IMR-90 (cell line): Measurements from ENCODE around the gene VPS26C.

Experiments
- CEBPB ChIP-seq: IDR thresholded peaks from 2 replicates; pipeline ENCODE4 v1.6.1; 2012; ENCODE audit warnings: low read depth, low read length, improper control_type of control experiment
- FOS ChIP-seq: fragments of 150-350 bp; IDR thresholded peaks from 2 replicates; pipeline ENCODE4 v1.6.1; 2016; ENCODE audit warnings: low read depth, low read length
- MAZ ChIP-seq: IDR thresholded peaks from 2 replicates; pipeline ENCODE4 v1.6.1; 2012; ENCODE audit warnings: low read depth, mild to moderate bottlenecking, low read length, improper control_type of control experiment, moderate library complexity, borderline replicate concordance
- NFE2L2 ChIP-seq: fragments of 150-350 bp; IDR thresholded peaks from 2 replicates; pipeline ENCODE4 v1.6.1; 2016; ENCODE audit warnings: low read depth, mild to moderate bottlenecking, low read length
- POLR2A ChIP-seq: IDR thresholded peaks from 2 replicates; pipeline ENCODE4 v1.6.1; 2012; ENCODE audit warnings: mild to moderate bottlenecking, low read depth, low read length
- RAD21 ChIP-seq: IDR thresholded peaks from 2 replicates; pipeline ENCODE4 v1.6.1; 2012; ENCODE audit warnings: low read length, improper control_type of control experiment
- RFX5 ChIP-seq: IDR thresholded peaks from 2 replicates; pipeline ENCODE4 v1.8.0; 2012; ENCODE audit warnings: low read depth, mild to moderate bottlenecking, low read length, moderate library complexity
- TF ChIP-seq, protein P1 (sequence below): conservative IDR thresholded peaks from 2 replicates; pipeline ENCODE4 v1.5.1; 2012; ENCODE audit warnings: mild to moderate bottlenecking, low read depth, low read length, improper control_type of control experiment
- TF ChIP-seq, protein P2 (sequence below): fragments of 150-350 bp; IDR thresholded peaks from 2 replicates; pipeline ENCODE4 v1.6.1; 2016; ENCODE audit warnings: low read depth, mild to moderate bottlenecking, low read length, moderate library complexity, borderline replicate concordance

DNA sequence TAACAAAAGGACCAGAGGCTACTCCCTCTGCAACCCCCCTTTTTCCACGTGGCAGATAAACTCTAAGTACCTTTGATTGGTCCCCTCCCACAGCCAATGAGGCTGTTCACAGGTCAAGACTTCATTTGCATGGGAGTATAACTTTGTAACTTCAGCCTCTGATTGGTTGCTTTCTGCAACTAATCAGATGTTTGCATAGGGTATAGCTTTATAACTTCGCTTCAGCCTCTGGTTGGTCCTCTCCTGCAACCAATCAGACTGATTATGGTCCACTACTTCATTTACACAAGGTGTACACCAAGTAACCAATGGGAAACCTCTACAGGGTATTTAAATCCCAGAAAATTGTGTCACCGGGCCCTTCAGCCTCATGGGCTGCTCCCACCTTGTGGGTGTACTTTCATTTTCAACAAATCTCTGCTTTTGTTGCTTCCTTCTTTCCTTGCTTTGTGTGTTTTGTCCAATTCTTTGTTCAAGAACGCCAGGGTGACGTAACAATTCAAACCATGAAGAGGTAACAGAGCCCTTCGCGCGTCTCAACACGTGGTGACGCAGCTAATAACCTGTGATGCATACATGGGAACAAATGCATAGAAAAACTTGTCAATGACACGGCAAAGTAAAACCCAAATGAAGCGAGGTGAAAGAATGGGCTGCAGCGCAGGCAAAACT is 47.2 kb downstream of the VPS26C start:
- TF ChIP-seq POLR2A (no peak), RFX5 (no peak), MAZ (no peak), NFE2L2 (no peak), FOS (no peak), RAD21 (no peak), CEBPB (no peak)
- TF ChIP-seq, protein P1, sequence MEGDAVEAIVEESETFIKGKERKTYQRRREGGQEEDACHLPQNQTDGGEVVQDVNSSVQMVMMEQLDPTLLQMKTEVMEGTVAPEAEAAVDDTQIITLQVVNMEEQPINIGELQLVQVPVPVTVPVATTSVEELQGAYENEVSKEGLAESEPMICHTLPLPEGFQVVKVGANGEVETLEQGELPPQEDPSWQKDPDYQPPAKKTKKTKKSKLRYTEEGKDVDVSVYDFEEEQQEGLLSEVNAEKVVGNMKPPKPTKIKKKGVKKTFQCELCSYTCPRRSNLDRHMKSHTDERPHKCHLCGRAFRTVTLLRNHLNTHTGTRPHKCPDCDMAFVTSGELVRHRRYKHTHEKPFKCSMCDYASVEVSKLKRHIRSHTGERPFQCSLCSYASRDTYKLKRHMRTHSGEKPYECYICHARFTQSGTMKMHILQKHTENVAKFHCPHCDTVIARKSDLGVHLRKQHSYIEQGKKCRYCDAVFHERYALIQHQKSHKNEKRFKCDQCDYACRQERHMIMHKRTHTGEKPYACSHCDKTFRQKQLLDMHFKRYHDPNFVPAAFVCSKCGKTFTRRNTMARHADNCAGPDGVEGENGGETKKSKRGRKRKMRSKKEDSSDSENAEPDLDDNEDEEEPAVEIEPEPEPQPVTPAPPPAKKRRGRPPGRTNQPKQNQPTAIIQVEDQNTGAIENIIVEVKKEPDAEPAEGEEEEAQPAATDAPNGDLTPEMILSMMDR: no peak
- TF ChIP-seq, protein P2, sequence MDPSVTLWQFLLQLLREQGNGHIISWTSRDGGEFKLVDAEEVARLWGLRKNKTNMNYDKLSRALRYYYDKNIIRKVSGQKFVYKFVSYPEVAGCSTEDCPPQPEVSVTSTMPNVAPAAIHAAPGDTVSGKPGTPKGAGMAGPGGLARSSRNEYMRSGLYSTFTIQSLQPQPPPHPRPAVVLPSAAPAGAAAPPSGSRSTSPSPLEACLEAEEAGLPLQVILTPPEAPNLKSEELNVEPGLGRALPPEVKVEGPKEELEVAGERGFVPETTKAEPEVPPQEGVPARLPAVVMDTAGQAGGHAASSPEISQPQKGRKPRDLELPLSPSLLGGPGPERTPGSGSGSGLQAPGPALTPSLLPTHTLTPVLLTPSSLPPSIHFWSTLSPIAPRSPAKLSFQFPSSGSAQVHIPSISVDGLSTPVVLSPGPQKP: no peak
